OCI-LY3 (cell line): ENCODE data around the gene TYW1B.
"Not testable (repeated sequence)": the region's sequence is repeated elsewhere in the genome, so short reads cannot be mapped to it uniquely, and the experiment has no call there.

Experiments used
- EZH2phosphoT487 ChIP-seq: fragments of 200-600 bp; shearing (Covaris generic); IDR thresholded peaks from 2 replicates; pipeline ENCODE4 v1.6.1; 2018; ENCODE audit warnings: antibody characterized with exemption, mixed run types, low read depth
- TF ChIP-seq, protein P1 (sequence below): fragments of 200-600, 300-600 bp; sonication (generic); IDR thresholded peaks from 2 replicates; pipeline ENCODE4 v1.5.1; 2014; ENCODE audit warnings: antibody characterized with exemption, low read length, low read depth

DNA sequence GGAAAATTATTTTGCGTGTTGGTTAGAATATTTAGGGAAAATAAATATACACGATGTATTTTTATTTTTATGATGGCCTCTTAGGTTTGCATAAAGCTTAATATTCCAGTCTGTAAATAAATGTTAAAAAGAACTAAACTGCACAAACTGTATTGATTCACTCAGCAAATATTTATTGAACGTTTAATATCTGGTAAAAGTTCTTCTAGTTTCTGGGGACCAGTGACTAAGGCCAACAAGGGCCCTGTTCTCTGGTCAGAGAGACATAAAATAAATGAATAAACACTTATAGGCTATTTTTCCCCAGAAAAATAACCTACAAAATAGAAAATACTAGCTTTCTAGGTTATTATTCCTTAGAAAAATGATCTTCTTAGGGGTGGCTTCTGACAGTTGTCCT is 157.2 kb downstream of the TYW1B start:
- TF ChIP-seq, protein P1, sequence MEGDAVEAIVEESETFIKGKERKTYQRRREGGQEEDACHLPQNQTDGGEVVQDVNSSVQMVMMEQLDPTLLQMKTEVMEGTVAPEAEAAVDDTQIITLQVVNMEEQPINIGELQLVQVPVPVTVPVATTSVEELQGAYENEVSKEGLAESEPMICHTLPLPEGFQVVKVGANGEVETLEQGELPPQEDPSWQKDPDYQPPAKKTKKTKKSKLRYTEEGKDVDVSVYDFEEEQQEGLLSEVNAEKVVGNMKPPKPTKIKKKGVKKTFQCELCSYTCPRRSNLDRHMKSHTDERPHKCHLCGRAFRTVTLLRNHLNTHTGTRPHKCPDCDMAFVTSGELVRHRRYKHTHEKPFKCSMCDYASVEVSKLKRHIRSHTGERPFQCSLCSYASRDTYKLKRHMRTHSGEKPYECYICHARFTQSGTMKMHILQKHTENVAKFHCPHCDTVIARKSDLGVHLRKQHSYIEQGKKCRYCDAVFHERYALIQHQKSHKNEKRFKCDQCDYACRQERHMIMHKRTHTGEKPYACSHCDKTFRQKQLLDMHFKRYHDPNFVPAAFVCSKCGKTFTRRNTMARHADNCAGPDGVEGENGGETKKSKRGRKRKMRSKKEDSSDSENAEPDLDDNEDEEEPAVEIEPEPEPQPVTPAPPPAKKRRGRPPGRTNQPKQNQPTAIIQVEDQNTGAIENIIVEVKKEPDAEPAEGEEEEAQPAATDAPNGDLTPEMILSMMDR = not testable (repeated sequence)
- TF ChIP-seq EZH2phosphoT487 = not testable (repeated sequence)
